Iris pigment epithelial cell (primary cell): ENCODE measurements around the gene POPDC3.
"Not testable (repeated sequence)": the region's sequence is repeated elsewhere in the genome, so short reads cannot be mapped to it uniquely, and the experiment has no call there.

Experiments used
- DNase-seq: peaks from one replicate; pipeline ENCODE4 v3.0.0-alpha.2; 2011; ENCODE audit warnings: low read depth

POPDC3 gene, protein sequence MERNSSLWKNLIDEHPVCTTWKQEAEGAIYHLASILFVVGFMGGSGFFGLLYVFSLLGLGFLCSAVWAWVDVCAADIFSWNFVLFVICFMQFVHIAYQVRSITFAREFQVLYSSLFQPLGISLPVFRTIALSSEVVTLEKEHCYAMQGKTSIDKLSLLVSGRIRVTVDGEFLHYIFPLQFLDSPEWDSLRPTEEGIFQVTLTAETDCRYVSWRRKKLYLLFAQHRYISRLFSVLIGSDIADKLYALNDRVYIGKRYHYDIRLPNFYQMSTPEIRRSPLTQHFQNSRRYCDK

DNA sequence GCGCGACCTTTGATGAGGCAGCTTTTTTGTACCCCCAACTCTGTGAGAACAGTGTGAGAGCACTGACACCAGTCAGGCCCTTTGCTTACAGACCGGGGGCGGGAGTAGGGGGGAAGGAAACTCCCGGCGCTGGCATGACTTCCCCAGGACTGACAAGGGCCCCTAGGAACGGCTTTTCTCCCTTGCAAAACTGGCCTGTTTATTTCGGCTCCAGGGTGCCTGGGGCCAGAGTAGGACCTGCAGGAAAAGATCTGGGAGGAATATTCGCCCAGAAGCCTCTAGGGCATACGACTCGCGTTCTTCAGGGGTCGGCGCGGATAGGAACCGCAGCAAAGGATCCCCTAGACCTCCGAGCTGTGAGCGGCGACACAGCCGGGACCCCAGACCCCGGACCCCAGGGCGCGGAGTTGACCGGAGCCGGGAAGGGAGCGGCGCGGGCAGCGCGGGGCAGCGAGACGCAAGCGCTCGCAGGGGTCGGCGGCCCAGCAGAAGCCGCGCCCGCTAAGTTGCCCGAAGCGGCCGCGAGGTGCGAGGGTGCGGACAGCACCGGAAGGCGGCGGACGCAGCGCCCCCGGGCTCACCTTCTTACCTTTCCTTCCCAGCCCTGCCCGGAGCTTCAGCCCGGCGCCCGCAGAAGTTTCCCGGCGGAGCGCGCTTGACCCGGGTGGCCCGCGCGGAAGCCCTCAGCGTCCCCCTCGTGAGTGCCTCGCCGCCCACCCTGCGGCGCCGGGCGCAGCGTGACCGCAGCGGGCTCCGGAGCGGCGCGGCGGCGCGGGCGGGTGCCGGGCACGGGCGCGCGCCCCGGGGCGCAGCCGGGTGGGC, at the start of gene POPDC3:
Gene POPDC3 (minus strand): TSS at position 771 of the 822 bp plus-strand sequence. CDS start 18,105 bp downstream, outside the sequence.
- peak; percentile 56 for DNase-seq

DNA sequence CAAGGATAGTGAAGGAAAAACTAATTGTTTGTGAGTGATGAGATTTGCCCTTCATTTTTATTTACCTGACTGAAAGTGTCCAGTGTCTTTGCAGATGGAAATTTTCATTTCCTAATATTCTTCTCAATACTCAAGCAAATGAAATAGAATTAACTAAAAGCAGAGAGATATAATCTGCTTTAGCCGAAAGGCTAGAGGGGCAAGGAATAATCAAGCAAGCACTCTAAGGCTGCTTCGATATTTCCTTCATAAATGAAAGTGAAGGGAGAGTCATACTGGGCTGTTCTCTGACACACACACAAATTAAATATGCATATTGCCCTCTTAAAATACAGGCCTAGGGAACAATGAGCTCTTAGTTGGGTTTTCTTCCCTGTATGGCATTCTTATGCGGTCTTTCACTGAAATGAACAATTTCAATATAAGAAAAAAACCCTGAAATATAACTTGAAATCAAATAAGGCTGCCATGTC, 47.5 kb upstream of the POPDC3 start:
- DNase-seq = no peak

DNA sequence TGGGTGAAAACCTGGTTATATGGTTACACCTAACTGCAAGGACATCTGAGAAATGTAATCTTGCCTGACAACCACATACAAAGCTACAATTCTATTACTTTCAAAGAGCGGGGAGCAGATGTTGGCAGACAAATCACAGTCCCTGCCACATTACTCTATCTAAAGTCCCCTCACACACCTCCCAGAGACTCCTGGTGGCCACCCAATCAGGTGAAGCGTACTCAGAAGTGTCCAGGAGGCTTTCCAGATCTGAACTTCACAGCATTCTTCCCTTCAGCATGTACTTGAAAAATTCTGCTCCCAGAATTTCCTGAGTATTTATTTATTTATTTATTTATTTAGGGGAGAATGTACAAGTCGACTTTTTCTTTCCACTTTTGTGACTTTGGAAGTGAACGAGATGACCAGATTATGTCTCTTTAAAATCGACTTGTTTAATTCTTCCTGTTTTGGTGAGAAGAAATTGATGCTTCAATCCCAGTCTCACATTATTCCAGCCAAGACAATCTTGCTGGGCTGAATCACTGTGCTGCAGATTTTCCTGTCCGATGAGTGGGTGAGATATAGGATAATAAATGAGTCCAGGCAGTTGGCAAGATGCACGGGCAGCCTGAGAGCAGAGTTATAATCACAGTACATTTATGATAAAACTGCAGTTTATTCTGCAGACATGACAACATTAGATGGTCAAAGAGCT, 46.9 kb upstream of the POPDC3 start:
- no peak for DNase-seq

DNA sequence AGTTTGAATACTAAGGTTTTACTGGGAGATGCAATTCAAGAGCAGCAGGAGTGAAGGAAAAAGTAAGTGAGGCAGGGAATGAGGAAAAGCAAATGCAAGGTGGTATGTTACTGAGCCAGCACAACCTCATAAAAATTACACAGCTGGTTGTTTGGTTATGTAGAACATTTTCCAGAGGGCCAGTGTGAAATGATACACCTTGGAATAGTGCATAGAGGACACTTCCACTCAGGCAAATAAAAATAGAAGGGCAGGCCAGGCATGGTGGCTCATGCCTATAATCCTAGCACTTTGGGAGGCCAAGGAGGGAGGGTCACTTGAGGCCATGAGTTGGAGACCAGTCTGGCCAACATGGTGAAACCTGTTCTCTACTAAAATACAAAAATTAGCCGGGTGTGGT, 43.4 kb upstream of the POPDC3 start:
- DNase-seq = no peak

DNA sequence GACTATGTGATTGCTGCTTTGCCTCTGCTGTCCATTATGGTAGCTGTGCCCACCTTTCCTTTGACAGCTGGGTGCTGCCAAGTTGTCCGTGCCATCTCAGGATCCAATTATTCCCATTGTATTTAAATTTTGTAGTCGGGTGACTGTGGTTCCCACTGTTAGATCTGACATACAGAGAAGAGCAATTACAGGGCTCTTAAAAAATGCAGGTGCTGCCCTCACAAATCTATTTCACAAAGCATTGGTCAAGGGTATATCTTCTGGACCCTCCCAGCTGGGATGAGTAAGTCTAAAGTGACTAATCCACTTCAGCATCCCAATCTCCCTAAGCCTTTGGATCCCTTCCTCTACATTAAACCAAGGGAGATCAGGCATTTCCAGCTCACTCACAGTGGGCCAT, 41.4 kb upstream of the POPDC3 start:
- not testable (repeated sequence) for DNase-seq

DNA sequence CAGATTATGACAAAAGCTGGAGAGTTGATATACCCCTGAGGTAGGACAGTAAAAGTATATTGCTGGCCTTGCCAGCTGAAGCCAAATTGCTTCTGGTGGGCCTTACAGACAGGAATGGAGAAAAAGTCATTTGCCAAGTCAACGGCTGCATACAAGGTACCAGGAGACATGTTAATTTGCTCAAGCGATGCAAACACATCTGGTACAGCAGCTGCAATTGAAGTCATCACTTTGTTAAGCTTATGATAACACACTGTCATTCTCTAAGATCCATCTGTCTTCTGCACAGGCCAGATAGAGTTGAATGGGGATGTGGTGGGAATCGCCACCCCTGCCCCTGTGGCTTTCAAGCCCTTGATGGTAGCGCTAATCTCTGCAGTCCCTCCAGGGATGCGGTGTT, 40.4 kb upstream of the POPDC3 start:
- DNase-seq = no peak

DNA sequence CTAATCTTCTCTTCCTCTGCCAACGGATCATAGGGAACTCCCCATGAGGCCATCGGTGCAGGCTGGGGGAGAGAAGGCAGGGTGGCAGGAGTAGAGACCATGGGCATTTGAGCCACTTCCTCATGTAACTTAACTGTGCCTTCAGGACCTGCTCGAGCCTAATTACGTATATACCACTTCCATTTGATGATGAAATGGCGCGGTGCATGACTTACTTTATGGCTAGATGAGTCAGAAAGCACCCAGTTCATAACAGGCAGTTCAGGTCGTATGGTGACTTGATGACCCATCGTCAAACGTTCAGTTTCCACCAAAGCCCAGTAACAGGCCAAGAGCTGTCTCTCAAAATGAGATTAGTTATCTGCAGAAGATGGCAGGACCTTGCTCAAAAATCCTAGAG, 39.4 kb upstream of the POPDC3 start:
- not testable (repeated sequence) for DNase-seq

DNA sequence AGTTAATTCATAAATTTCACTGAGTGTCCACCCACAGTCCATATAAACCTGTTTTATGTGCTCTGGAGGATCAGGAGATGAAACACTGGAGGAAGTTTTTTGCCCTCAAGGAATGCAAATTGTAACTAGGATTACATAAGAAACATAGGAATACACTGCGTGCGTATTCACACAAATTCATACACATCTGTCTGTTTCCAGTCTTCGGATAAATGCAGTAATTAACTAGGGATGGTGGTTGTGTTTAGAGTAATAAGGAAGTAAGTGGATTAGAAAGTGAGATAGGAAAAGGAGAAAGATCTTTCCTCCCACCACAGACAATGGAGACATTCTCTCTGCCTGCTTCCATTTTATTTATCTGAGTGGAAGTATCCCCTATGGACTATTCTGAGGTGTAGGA, 35.7 kb upstream of the POPDC3 start:
- no peak for DNase-seq

DNA sequence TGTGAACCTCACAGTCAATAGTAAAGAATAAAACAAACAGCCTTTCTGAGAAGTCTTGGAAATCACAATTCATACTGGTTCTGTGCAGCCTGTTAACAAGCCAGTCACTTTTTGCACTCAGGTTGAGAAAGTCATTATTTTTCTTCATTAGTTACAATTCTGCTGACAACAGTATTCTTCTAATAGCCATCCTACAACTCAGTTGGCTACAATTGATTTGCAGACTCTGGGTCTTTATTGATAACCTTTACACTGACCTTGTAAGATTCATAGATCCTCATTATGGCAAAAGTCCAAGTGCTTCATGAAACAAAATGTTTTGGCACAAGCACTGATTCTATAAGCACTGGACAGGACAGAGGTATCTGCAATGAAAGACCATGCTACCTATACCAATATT, 34.9 kb upstream of the POPDC3 start:
- no peak for DNase-seq

DNA sequence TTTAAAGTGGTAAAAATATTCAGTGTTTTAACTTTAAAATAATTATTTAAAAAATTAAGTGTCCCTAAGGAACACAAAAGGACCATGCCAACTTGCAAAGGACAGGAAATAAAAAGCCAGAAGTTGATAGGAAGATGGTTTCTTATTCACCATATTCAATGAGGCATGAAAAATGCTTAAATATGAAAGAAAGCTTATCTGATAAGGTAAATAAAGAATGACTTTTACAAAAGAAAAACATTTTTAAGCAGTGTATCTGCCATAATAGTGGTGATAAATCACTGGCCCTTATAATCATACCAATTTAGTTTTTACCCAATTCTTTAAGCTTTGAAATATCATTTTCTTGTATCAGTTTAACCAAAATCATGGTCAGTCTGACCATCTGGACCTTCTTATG, 33.5 kb upstream of the POPDC3 start:
- no peak for DNase-seq

DNA sequence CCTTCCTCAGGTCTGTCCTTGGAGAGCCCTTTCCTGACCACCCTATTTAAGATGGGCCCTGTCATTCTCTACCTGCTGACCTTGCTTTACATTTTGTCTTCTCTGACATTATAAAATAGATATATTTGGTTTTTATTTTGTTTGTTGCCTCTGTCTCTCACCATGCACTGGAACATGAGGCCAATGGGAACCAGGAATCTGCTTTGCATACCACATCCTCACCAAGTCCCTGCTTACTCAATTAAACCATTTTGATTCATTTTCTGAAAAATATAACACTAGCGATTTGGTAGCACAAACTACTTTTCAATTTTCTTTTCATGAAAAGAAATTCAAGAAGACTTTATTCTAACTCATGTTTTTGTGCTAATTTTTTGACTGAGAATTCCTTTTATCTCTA, 32.8 kb upstream of the POPDC3 start:
- no peak for DNase-seq

DNA sequence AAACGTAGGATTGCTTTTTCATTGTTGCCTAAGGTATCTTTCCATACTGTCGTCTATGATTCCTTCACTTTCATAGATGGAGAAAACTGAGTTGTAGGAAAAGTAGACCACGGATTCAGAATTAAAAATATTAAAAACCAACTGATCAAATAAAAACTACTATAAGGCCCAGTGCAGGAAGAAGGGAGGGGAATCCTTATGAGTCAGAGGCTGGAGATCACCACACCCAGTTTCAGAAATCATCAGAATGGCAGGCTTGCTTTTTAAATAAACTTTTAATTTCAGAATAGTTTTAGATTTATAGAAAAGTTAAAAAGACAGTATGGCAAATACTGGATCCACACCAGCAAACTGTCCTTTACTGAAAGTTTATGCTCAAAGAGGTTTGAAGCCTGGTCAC, 32.0 kb upstream of the POPDC3 start:
- DNase-seq = peak; percentile 39

DNA sequence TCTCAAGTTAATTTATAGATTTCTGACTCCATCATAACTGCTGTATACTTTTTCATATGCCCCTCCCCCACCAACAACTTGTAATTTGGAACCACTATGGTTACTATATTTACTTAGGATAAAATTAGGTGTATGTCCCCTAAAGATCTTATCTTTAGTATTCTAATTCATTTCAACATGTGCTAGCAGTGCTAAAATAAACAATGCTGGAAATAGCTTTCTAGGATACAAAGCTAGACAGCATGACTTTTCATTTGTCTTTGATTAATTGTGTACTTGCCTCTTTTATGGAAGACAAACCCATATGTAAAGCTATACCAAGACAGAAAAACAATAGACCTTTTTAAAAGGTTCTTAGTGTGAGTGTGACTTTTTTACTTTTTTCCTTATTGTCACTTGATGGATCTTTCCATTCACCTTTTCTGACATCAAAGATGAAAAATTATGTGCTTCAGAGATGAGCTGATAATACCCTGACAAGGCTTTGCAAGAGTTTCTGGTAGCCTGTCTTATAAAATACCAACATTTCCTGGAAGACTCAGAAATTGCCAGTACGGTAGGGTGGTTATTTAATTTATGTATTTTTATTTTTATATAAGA, 31.2 kb upstream of the POPDC3 start:
- DNase-seq = no peak

DNA sequence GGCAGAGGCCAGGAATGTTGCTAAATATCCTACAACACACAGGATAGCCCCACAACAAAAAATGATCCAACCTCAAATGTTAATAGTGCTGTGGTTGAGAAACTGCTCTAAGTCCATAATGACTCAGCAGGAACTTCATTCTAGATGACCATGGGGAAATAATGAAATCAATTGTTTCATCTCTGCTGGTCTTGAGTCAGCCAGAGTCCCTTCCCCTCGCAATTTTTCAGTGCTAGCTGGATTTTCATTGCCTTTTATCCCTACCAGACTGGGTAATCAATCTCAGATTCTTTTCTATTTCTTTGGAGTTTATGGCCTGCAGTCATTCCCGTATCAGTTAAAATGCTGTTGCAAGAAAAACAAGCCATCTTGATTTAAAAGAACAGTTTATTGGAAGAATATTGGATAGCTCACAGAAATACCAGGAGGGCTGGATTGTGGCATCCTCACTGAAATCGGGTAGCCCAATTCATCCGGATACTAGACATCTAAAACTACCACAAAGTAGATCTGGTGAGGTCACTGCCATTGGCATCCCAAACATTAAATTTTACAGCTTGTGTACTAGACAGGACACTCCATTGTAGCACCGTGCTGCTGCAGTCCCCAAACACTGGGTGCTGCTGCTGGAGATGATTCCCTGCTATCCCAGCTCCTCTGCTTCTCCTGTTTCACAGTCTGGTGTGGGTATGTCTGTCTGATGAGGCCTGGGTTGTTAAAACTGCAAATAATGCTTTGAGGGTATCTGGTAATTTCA, 30.3 kb upstream of the POPDC3 start:
- DNase-seq = peak; percentile 81

DNA sequence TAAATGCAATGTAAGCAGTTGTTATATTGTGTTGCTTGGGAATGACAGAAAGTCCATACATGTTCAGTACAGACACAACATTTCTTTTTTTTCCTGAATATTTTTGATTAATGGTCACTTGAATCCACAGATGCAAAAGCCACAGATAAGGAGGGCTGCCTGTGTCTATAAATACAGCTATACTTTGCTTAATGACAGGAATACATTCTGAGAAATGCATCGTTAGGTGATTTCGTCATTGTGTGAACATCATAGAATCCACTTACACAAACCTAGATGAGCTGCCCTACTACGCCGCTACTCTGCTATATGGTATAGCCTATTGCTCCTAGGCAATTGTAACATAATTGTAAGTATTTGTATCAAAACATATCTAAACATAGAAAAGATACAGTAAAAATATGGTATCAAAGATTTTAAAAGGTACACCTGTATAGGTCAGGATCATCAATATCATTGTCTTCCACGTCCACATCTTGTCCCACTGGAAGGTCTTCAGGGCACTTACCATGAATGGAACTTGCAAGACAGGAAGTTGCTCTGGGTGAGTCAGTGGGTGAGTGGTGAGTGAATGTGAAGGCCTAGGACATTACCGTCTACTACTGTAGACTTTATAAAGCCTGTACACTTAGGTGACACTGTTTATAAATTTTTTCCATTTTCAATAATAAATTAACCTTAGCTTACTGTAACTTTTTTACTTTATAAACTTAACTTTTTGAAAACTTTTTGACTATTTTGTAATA, 27.9 kb upstream of the POPDC3 start:
- DNase-seq = peak; percentile 62

DNA sequence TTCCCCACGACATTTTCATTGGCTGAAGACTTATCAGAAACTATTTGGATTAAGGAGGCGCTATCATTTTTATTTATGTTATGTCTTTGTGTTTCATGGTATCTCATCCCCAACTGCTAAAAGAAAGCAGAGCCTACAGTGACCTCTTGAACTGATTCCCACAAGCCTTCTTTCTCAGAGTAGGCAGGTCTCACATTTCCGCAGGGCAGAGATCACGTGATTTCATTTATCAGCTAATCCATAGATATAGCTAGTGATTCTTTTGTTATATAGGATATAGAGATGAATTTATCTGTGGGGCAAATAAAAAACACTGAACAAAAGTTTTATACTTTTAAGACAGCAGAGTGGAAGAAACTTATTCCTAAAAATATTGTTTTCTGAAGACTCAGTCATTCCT, 25.0 kb upstream of the POPDC3 start:
- DNase-seq = peak; percentile 14

DNA sequence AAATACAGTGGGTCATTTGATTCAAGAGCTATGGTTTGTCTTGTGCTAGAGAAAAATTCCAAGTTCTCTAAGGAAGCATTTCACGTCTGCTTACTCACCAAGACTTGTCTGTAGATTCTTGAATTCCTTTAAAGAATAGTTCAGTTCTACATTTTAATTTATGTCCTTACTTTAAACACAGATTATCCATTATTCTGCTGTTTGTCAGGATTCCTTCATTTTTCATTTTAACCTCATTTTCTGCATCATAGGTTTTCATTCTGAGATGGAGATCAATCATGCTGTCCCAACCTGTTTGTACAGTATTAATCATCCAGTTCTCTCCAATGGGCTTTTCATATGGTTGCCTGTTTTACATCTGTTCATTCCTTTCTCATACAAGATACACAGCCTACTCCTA, 24.5 kb upstream of the POPDC3 start:
- DNase-seq = peak; percentile 48

DNA sequence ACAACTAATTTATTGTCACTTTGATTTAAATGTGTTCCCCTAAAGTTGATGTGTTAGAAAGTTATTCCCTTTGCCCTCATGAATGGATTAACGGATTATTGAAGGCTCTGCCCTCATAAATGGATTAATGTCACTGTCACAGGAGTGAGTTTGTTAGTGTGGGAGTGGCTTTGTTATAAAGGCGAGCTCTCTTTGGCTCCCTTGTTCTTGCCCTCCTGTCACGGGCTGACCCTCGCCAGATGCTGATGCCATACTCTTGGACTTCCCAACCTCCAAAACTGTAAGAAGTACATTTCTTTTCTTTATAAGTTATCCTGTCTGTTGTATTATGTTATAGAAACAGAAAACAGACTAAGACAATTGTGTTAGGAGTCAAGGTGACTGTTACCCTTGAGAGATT, 22.7 kb upstream of the POPDC3 start:
- no peak for DNase-seq

DNA sequence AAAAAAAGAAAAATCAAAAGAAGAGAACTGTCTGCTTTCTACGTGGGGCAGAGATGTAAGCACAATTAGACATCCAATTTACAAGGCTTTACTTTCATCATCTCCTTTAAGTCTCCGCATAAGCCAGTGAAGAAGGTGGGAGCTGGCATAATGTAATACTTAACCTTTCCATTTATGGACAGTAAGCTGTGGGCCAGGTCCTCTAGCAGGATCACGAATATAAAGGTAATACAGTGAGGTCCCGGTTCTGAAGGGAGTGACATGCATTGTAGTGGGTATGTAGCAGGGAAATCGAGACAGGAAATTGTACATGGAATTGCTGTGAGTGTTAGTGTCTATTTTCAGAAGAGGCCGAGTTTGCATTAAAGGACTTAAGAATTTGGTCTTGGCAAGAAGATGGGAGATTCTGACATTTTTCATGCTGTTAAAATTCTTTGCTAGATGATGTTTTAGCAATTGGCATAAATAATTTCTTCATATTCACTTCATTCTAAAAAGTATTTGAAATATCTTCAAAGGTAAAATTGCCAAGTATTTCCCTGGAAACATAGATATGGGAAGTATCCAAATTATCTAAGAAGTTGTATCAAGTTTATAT, 20.4 kb upstream of the POPDC3 start:
- no peak for DNase-seq

DNA sequence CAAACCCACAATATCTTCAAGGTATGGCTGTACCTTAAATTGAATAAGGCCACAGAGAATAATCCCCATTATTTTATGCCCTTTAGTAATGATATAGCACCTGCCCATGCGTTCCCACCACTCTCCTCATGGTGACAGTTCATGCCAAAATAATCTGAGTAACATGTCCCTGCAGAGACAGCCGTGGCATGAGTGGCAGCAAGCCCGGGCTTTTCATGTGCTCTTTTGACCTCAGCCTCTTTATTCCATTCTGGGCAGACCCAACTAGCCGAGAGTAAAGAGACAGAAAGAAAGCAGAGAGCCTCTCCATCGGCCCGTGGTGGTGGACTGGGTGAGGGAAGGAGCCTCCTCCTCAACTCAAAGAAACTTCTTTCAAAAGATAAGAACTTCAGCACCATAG, 19.9 kb upstream of the POPDC3 start:
- DNase-seq = no peak

DNA sequence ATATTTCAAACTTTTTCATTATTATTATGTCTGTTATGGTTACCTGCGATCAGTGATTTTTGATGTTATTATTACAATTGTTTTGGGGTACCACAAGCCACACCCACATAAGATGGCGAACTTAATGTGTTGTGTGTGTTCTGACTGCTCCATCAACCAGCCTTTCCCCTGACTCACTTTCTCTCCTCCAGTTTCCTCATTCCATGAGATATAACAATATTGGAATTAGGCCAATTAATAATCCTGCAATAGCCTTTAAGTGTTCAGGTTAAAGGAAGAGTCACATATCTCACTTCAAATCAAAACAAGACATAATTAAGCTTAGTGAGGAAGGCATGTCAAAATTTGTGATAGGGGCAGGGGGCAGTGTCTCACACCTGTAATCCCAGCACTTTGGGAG, 16.3 kb upstream of the POPDC3 start:
- DNase-seq = peak; percentile 70
